GM12878 (cell line): ENCODE results near the gene CHP1. TPM values are rescaled to one million over a fixed set of nuclear protein-coding genes. Genes with fewer than 3 reads are reported as not detected.

Source experiments
- ATAC-seq: fragments of 200-7000 bp; cut with Tn5 transposase; 3 replicates; pipeline ENCODE4 v1.9.1; 2020; ENCODE audit warnings: mild to moderate bottlenecking, moderate library complexity
- BruUV-seq: library from RNA; stranded (reverse); fragments of 400-500 nt; replicated peaks from 2 replicates; lab custom pipeline; 2021; lab: Mats Ljungman, UMichigan
- CTCF ChIA-PET: fragments of 300-600 bp; sonication (Branson Sonifier 250); formaldehyde crosslinking; extraction: SDS; loops from one replicate; lab custom pipeline; 2021; ENCODE audit warnings: inconsistent platforms; lab: Yijun Ruan, JAX
- POLR2A ChIA-PET: fragments of 350-600 bp; formaldehyde crosslinking; extraction: SDS; loops from one replicate; lab custom pipeline; 2021; ENCODE audit warnings: inconsistent platforms; lab: Charles Lee
- RAD21 ChIA-PET: fragments of 300-600 bp; sonication (Branson Sonifier 250); formaldehyde crosslinking; loops from one replicate; lab custom pipeline; 2023; ENCODE audit warnings: antibody characterized with exemption; ENCODE audit not compliant: unreplicated experiment; lab: Charles Lee
- SMC1A ChIA-PET: fragments of 300-600 bp; sonication (Branson Sonifier 250); formaldehyde crosslinking; loops from one replicate; lab custom pipeline; 2023; ENCODE audit not compliant: unreplicated experiment, uncharacterized antibody; lab: Charles Lee
- DNase-seq: peaks from one replicate; pipeline ENCODE4 v3.0.0-alpha.2; 2011; ENCODE audit warnings: low read depth, low spot score
- FAIRE-seq: peaks from 3 replicates; lab custom pipeline; 2011; peaks lifted over from hg19 to GRCh38; lab: Jason Lieb, UNC
- H2AFZ ChIP-seq: 2 replicates; pipeline ENCODE4 v1.6.0; 2011; ENCODE audit warnings: low read depth, low read length, control low read depth; ENCODE audit not compliant: control insufficient read depth
- H3K27ac ChIP-seq: 2 replicates; pipeline ENCODE4 v1.5.1; 2011; ENCODE audit warnings: control low read depth; ENCODE audit not compliant: control insufficient read depth, insufficient read depth
- H3K27me3 ChIP-seq, 2 experiments: replicated peaks in 1 of 2; 2 replicates each; pipeline versions ENCODE4 v1.6.0 to v1.6.1; 2011; ENCODE audit warnings: low read length in 1 of 2; ENCODE audit not compliant: control insufficient read depth in 2 of 2, insufficient read depth in 2 of 2
- H3K36me3 ChIP-seq, 2 experiments: 2 replicates each; pipeline ENCODE4 v1.5.1; 2011; ENCODE audit warnings: low read length in 1 of 2; ENCODE audit not compliant: control insufficient read depth in 2 of 2, insufficient read depth in 2 of 2
- H3K4me1 ChIP-seq: 2 replicates; pipeline ENCODE4 v1.6.1; 2011; ENCODE audit warnings: mild to moderate bottlenecking, low read length, moderate library complexity, mixed read lengths; ENCODE audit not compliant: control insufficient read depth, insufficient read depth
- H3K4me2 ChIP-seq: 2 replicates; pipeline ENCODE4 v1.6.0; 2011; ENCODE audit warnings: control low read depth; ENCODE audit not compliant: control insufficient read depth, insufficient read depth
- H3K4me3 ChIP-seq: fragments of 200-600 bp; sonication (generic); 2 replicates; pipeline ENCODE4 v1.5.1; 2016
- H3K79me2 ChIP-seq: 2 replicates; pipeline ENCODE4 v1.6.0; 2011; ENCODE audit warnings: low read length; ENCODE audit not compliant: control insufficient read depth, insufficient read depth
- H3K9ac ChIP-seq: 2 replicates; pipeline ENCODE4 v1.8.0; 2011; ENCODE audit warnings: low read length, control low read depth, mixed read lengths; ENCODE audit not compliant: control insufficient read depth, insufficient read depth
- H3K9me3 ChIP-seq: replicated peaks from 3 replicates; pipeline ENCODE4 v1.5.1; 2011; ENCODE audit warnings: mild to moderate bottlenecking, low read length; ENCODE audit not compliant: control insufficient read depth, insufficient read depth
- H4K20me1 ChIP-seq: 2 replicates; pipeline ENCODE4 v1.6.0; 2011; ENCODE audit not compliant: control insufficient read depth, insufficient read depth
- BCLAF1 ChIP-seq: fragments of 450-650 bp; IDR thresholded peaks from 2 replicates; pipeline ENCODE4 v1.6.1; 2017; ENCODE audit warnings: antibody characterized with exemption, mild to moderate bottlenecking, moderate library complexity
- CHD1 ChIP-seq: IDR thresholded peaks from 2 replicates; pipeline ENCODE4 v1.6.1; 2012; ENCODE audit warnings: low read depth, low read length, improper control_type of control experiment
- CHD2 ChIP-seq: IDR thresholded peaks from 2 replicates; pipeline ENCODE4 v1.6.1; 2011; ENCODE audit warnings: low read depth, low read length, improper control_type of control experiment, borderline replicate concordance
- HCFC1 ChIP-seq: fragments of 150-350 bp; IDR thresholded peaks from 2 replicates; pipeline ENCODE4 v1.6.1; 2014; ENCODE audit warnings: low read length
- IKZF1 ChIP-seq: fragments of 450-650 bp; conservative IDR thresholded peaks from 2 replicates; pipeline ENCODE4 v1.6.1; 2017; ENCODE audit warnings: antibody characterized with exemption, mild to moderate bottlenecking
- LARP7 ChIP-seq: fragments of 450-650 bp; IDR thresholded peaks from 2 replicates; pipeline ENCODE4 v1.6.1; 2017; ENCODE audit warnings: mild to moderate bottlenecking
- YY1 ChIP-seq: IDR thresholded peaks from 2 replicates; pipeline ENCODE4 v1.6.1; 2011; ENCODE audit warnings: low read depth, mild to moderate bottlenecking, low read length
- WGBS: methylation state at CpG from one replicate; pipeline ENCODE4 v1.1.6; 2016; ENCODE audit warnings: low lambda C conversion rate; ENCODE audit not compliant: insufficient replicate concordance, insufficient coverage; ENCODE audit errors: missing lambda C conversion rate; 5-methylcytosine and 5-hydroxymethylcytosine counted together
- in situ Hi-C: fragments of 300-500 bp; cut with MboI; formaldehyde crosslinking; loops from 9 replicates; pipeline ENCODE4 v1.14.3; 2018; ENCODE audit warnings: mixed read lengths
- intact Hi-C: fragments of 100-400 bp; cut with micrococcal nuclease; formaldehyde crosslinking; loops from one replicate; pipeline ENCODE4 v1.14.2; 2022; ENCODE audit not compliant: unreplicated experiment
- polyA plus RNA-seq, 11 experiments: library from polyadenylated mRNA; depleted of rRNA in 4 of 11; unstranded in 6 of 11; stranded (reverse) in 5 of 11; fragments of >200 nt; fragmentation: Nextera tagmentation in 4 of 11; fragmentation: Illumina TruSeq in 1 of 11; extraction: Ambion mirVana in 4 of 11; extraction: Trizol in 1 of 11; gene quantifications; 1 replicate in 1 of 11; 2 replicates in 10 of 11; pipeline versions ENCODE4 v1.2.1 to v1.2.3, GENCODE V29; 2011 to 2016; ENCODE audit warnings: inconsistent platforms in 2 of 11, missing spikeins in 2 of 11, low read depth in 1 of 11
- total RNA-seq, 4 experiments: library from RNA; depleted of rRNA in 3 of 4; stranded (reverse); fragments of >200 nt in 3 of 4; fragmentation: Illumina TruSeq in 1 of 4; extraction: Trizol in 1 of 4; gene quantifications; 2 replicates each; pipeline versions ENCODE4 v1.2.1 to v1.2.3, GENCODE V29; 2013 to 2021
- TF ChIP-seq, protein P1 (sequence below), 3 experiments: IDR thresholded peaks in 2 of 3; conservative IDR thresholded peaks in 1 of 3; 2 replicates each; pipeline ENCODE4 v1.5.1; 2011; ENCODE audit warnings: low read depth in 3 of 3, low read length in 3 of 3, mild to moderate bottlenecking in 3 of 3, control low read depth in 2 of 3, moderate library complexity in 2 of 3, inconsistent platforms in 1 of 3, mixed read lengths in 1 of 3; ENCODE audit not compliant: control insufficient read depth in 2 of 3, insufficient read depth in 1 of 3; ENCODE audit errors: extremely low read depth in 1 of 3

The CHP1 gene
- total and polyA plus RNA-seq, 10 of the 15 experiments (the other 5 are each of a cell fraction or from before 2014, with no cell fraction given), result 25.7 to 45.9 (median 39.1) TPM

- RAD21 ChIA-PET, result no interaction called here
Measured at GRCh38 chr15:41203395-41203794, 27.7 kb upstream of the CHP1 start.

More at GRCh38 chr15:41203395-41203794, 27.7 kb upstream of the CHP1 start:
- no peak for DNase-seq
- no peaks in the 10 kb centered on the region for H3K4me1 ChIP-seq
- no peaks in the 10 kb centered on the region for H3K36me3 ChIP-seq
- ChIA-PET SMC1A (no interaction called here), CTCF (no interaction called here), POLR2A (no interaction called here)
- no peak overlapping the region for H3K27ac ChIP-seq
- H3K27me3 ChIP-seq, result no peaks in the 10 kb centered on the region
- no peak overlapping the region for H3K9ac ChIP-seq
- no peaks in the 10 kb centered on the region for H3K79me2 ChIP-seq
- H3K4me3 ChIP-seq, result no peak overlapping the region
- H2AFZ ChIP-seq, result no peak overlapping the region
- no peaks in the 10 kb centered on the region for H4K20me1 ChIP-seq
- in situ Hi-C loops, result no loop called here
- ATAC-seq, result no peak
- TF ChIP-seq, protein P1, sequence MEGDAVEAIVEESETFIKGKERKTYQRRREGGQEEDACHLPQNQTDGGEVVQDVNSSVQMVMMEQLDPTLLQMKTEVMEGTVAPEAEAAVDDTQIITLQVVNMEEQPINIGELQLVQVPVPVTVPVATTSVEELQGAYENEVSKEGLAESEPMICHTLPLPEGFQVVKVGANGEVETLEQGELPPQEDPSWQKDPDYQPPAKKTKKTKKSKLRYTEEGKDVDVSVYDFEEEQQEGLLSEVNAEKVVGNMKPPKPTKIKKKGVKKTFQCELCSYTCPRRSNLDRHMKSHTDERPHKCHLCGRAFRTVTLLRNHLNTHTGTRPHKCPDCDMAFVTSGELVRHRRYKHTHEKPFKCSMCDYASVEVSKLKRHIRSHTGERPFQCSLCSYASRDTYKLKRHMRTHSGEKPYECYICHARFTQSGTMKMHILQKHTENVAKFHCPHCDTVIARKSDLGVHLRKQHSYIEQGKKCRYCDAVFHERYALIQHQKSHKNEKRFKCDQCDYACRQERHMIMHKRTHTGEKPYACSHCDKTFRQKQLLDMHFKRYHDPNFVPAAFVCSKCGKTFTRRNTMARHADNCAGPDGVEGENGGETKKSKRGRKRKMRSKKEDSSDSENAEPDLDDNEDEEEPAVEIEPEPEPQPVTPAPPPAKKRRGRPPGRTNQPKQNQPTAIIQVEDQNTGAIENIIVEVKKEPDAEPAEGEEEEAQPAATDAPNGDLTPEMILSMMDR (IDR thresholded peaks at IDR 0.05 in 2 of 3, conservative IDR thresholded peaks at IDR 0.05 in 1 of 3; ENCODE audit: control insufficient read depth in 2 of 3, extremely low read depth in 1 of 3, insufficient read depth in 1 of 3, low read depth in 3 of 3, low read length in 3 of 3), result no peak
- TF ChIP-seq IKZF1, result no peak
- TF ChIP-seq LARP7, result no peak
- no peak for TF ChIP-seq BCLAF1
- TF ChIP-seq CHD1, result no peak
- TF ChIP-seq HCFC1, result no peak
- no peak for TF ChIP-seq YY1
- no peak for TF ChIP-seq CHD2
- BruUV-seq, result no TSS peak
- intact Hi-C loops, result no loop called here
- no peaks in the 10 kb centered on the region for H3K9me3 ChIP-seq
- FAIRE-seq, result no peak
- 66% methylated on average over 7 of the region's 7 CpGs for WGBS
- no peak overlapping the region for H3K4me2 ChIP-seq
